ENCODE results near the gene TMEM182.
A peak's percentile ranks its signal among the peaks of the same experiment; 100 is the strongest.

The TMEM182 gene

GRCh38 chr2:102726128-102727087 is 35.4 kb upstream of the TMEM182 start:
- no peak overlapping the region for H3K4me3 ChIP-seq (ENCODE audit: low read depth, low read length)
- DNase-seq (ENCODE audit: low read depth) = no peak
- TF ChIP-seq POLR2A (IDR thresholded peaks at IDR 0.05; ENCODE audit: extremely low read depth, insufficient read length) = no peak
- no peak for TF ChIP-seq MAX (IDR thresholded peaks at IDR 0.05; ENCODE audit: low read depth, low read length)
- TF ChIP-seq MYC (IDR thresholded peaks at IDR 0.05; ENCODE audit: low read depth, low read length) = no peak
- TF ChIP-seq CTCF (IDR thresholded peaks at IDR 0.05; ENCODE audit: low read depth, low read length) = no peak

GRCh38 chr2:102735416-102736109 is 26.3 kb upstream of the TMEM182 start:
- H3K4me3 ChIP-seq (ENCODE audit: low read depth, low read length) = peak overlapping the region; percentile 83
- no peak for TF ChIP-seq POLR2A (IDR thresholded peaks at IDR 0.05; ENCODE audit: extremely low read depth, insufficient read length)
- TF ChIP-seq MYC (IDR thresholded peaks at IDR 0.05; ENCODE audit: low read depth, low read length) = no peak
- TF ChIP-seq CTCF (IDR thresholded peaks at IDR 0.05; ENCODE audit: low read depth, low read length) = no peak
- TF ChIP-seq MAX (IDR thresholded peaks at IDR 0.05; ENCODE audit: low read depth, low read length) = no peak
- peak; percentile 63 for DNase-seq (ENCODE audit: low read depth)

GRCh38 chr2:102736110-102736409 is 25.8 kb upstream of the TMEM182 start:
- TF ChIP-seq CTCF (IDR thresholded peaks at IDR 0.05; ENCODE audit: low read depth, low read length) (no peak), MAX (IDR thresholded peaks at IDR 0.05; ENCODE audit: low read depth, low read length) (0 out of 2 replicates have a peak, but pooled peaks have one; percentile 24), MYC (IDR thresholded peaks at IDR 0.05; ENCODE audit: low read depth, low read length) (no peak), POLR2A (IDR thresholded peaks at IDR 0.05; ENCODE audit: extremely low read depth, insufficient read length) (no peak)
- no peak for DNase-seq (ENCODE audit: low read depth)
- peak overlapping the region; percentile 83 for H3K4me3 ChIP-seq (ENCODE audit: low read depth, low read length)

GRCh38 chr2:102736410-102737409 is 25.1 kb upstream of the TMEM182 start:
- DNase-seq (ENCODE audit: low read depth) = peak; percentile 88
- peak overlapping the region; percentile 83 for H3K4me3 ChIP-seq (ENCODE audit: low read depth, low read length)
- TF ChIP-seq POLR2A (IDR thresholded peaks at IDR 0.05; ENCODE audit: extremely low read depth, insufficient read length) (peak; percentile 80), MAX (IDR thresholded peaks at IDR 0.05; ENCODE audit: low read depth, low read length) (no peak; the same call in 1 of the 2 replicates), MYC (IDR thresholded peaks at IDR 0.05; ENCODE audit: low read depth, low read length) (no peak)

- H3K4me3 ChIP-seq (ENCODE audit: low read depth, low read length) = peak overlapping the region; percentile 83
- peak; percentile 16 for DNase-seq (ENCODE audit: low read depth)
- no peak for TF ChIP-seq CTCF (IDR thresholded peaks at IDR 0.05; ENCODE audit: low read depth, low read length)
- no peak for TF ChIP-seq MAX (IDR thresholded peaks at IDR 0.05; ENCODE audit: low read depth, low read length)
- no peak for TF ChIP-seq MYC (IDR thresholded peaks at IDR 0.05; ENCODE audit: low read depth, low read length)
- no peak for TF ChIP-seq POLR2A (IDR thresholded peaks at IDR 0.05; ENCODE audit: extremely low read depth, insufficient read length)
These were observed 24.4 kb upstream of the TMEM182 start for GRCh38 chr2:102737431-102737830.

Measured in NB4 (cell line).